ENCODE results near the gene TGM2. TPM values are rescaled to one million over a fixed set of nuclear protein-coding genes. Genes with fewer than 3 reads are reported as not detected.

Gene TGM2
- total RNA-seq, 1 donor from 2014 or later = 92.8 TPM

DNA sequence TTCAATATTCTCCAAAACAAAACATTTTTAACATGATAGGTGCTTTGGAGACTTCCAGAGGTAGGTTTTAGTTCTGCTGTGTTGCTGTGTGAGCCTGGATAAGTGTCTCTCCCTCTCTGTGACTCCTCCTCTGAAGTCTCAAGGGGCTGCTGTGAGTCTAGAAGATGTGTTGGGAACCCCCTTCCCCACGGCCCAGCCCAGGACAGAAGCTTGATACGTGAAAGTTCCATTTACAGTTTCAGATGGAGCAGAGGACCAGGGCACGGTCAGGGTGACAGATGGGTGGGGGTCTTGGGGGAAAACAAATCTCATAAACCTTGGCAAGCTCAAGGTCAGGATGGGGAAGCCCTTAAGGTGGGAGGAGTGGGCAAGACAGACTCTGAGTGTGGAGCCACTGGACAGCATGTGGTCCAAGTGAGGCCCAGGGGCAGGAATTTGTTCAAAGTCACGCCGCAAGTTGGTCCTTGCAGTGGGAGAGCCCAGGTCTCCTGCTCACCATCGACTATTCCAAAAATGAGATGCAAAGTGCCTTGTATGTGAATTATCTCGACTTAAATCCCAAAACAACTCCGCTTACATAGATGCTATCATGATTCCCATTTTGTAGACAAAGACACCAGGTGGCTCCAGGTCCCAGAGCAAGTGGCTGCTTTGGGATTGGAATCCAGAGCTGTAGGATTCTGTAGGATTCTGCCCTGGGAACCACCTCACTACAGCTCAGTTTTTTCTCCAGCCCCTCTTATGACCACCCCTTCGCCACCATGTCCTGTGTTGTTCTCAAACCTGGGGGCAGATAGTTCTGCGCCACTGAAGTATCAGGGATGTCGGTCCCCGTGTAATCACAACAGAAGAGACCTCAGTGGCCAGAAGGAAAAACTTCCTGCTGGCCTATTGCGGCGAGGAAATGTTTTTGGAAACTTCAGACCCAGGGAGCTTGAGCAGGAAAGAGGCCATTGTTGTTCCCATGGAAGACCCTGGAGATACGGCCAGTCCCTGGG lies 1.9 kb downstream of the TGM2 start:
- Histone ChIP-seq H3K4me3 (peak overlapping the region; percentile 54 to 62), H3K9me3 (no peaks in the 10 kb centered on the region), H3K27me3 (no peaks in the 10 kb centered on the region), H3K27ac (peak overlapping the region; percentile 78), H3K36me3 (no peaks in the 10 kb centered on the region), H3K4me1 (peaks cover 68% of the 10 kb centered on the region)
- intact Hi-C loops (cut with DNase I) = no loop called here
- no peak for DNase-seq (ENCODE audit: extremely low spot score in 2 of 2)
- TF ChIP-seq, protein P1, sequence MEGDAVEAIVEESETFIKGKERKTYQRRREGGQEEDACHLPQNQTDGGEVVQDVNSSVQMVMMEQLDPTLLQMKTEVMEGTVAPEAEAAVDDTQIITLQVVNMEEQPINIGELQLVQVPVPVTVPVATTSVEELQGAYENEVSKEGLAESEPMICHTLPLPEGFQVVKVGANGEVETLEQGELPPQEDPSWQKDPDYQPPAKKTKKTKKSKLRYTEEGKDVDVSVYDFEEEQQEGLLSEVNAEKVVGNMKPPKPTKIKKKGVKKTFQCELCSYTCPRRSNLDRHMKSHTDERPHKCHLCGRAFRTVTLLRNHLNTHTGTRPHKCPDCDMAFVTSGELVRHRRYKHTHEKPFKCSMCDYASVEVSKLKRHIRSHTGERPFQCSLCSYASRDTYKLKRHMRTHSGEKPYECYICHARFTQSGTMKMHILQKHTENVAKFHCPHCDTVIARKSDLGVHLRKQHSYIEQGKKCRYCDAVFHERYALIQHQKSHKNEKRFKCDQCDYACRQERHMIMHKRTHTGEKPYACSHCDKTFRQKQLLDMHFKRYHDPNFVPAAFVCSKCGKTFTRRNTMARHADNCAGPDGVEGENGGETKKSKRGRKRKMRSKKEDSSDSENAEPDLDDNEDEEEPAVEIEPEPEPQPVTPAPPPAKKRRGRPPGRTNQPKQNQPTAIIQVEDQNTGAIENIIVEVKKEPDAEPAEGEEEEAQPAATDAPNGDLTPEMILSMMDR (IDR thresholded peaks at IDR 0.05) = no peak
- no peak for TF ChIP-seq POLR2AphosphoS5 (IDR thresholded peaks at IDR 0.05; ENCODE audit: insufficient read depth in 1 of 2, low read depth in 1 of 2)
- TF ChIP-seq POLR2A (IDR thresholded peaks at IDR 0.05) = no peak

DNA sequence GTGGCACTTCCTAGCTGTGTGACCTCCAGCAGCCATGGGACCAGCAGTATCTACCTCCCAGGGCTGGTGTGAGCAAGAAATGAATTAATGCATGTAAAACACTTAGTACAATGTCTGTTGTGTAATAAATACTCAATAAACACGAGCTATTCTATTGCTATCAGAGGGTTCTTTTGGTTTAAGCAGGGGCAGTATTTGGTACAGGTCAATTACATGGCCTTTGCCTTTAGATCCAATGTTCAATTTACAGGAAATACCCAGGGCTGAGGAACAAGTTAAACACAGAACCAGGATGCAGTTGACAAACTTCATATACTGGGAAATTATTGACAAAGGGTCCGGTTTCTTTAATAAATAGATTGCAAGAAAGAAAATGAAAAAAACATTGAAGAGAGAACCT lies 2.9 kb downstream of the TGM2 start:
- H3K4me1 ChIP-seq = peaks cover 68% of the 10 kb centered on the region
- intact Hi-C loops (cut with DNase I) = no loop called here
- no peak overlapping the region for H3K27ac ChIP-seq

DNA sequence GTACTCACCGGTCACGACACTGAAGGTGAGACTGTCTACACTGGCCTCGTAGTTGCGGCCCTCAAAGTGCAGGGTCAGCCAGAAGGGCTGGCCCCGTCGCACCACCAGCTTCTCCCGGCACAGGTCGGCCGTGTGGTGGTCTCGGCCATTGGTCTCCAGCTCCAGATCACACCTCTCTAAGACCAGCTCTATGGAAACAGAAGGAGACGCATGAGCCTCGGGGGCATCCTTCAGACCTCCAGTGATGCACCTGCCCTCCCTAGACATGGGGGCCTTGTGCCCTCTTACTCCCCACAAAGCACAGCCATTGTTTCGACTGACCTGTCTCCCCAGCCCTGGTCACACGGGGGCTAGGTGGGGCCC lies 3.7 kb downstream of the TGM2 start:
- TF ChIP-seq POLR2A (IDR thresholded peaks at IDR 0.05) (no peak), POLR2AphosphoS5 (IDR thresholded peaks at IDR 0.05; ENCODE audit: insufficient read depth in 1 of 2, low read depth in 1 of 2) (no peak)
- TF ChIP-seq, protein P1 (IDR thresholded peaks at IDR 0.05) = no peak
- peaks cover 68% of the 10 kb centered on the region for H3K4me1 ChIP-seq
- intact Hi-C loops (cut with DNase I) = no loop called here

More for the DNA sequence above, 2.9 kb downstream of the TGM2 start:
- no peaks in the 10 kb centered on the region for H3K36me3 ChIP-seq
- no peaks in the 10 kb centered on the region for H3K9me3 ChIP-seq
- no peak for DNase-seq (ENCODE audit: extremely low spot score in 2 of 2)
- no peak for TF ChIP-seq POLR2AphosphoS5 (IDR thresholded peaks at IDR 0.05; ENCODE audit: insufficient read depth in 1 of 2, low read depth in 1 of 2)
- H3K27me3 ChIP-seq = no peaks in the 10 kb centered on the region
- H3K4me3 ChIP-seq = no peak overlapping the region

DNA sequence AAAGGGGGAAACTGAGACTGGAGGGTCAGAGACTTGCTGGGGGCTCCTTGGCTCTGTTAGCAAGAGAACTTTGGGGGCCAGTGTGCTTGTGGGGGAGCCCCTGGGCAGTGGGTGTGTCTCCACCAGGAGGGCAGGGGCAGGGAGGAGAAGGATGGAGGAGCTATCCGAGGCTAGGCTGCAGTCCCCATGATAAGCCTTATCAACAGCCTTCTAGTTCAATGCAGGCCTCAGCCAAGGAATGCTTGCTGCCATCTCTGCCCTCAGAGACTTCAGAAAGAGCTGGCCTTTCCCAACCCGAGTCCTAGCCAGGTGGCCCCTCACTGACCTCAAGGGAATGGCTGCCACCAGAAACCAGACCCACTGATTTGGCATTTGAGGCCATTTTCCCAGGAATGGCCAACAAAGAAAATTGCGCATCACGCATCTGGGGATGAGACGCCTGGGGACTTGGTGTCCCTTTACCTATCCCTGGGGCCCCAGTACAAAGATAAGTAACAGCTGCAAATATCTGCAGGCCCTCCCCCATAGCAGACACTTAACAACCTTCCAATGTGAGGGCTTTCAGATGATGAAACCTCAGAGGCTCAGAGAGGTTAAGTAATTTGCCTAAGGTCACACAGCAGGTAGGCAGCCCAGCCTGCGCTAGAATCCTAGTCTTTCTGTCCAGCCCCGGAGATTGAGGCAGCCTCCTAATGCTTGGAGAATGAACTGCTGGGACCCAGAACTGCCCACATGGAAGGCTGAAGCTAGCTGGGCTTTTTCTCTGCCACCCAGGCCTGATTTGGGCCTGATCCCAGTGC lies 4.9 kb downstream of the TGM2 start:
- H3K36me3 ChIP-seq = no peaks in the 10 kb centered on the region
- intact Hi-C loops (cut with DNase I) = no loop called here
- TF ChIP-seq POLR2A (IDR thresholded peaks at IDR 0.05) = no peak
- TF ChIP-seq POLR2AphosphoS5 (IDR thresholded peaks at IDR 0.05; ENCODE audit: insufficient read depth in 1 of 2, low read depth in 1 of 2) = no peak
- TF ChIP-seq, protein P1 (IDR thresholded peaks at IDR 0.05) = no peak
- no peaks in the 10 kb centered on the region for H3K27me3 ChIP-seq
- no peak for DNase-seq (ENCODE audit: extremely low spot score in 2 of 2)
- H3K9me3 ChIP-seq = no peaks in the 10 kb centered on the region
- peak overlapping the region; percentile 33 for H3K27ac ChIP-seq
- peaks cover 58% of the 10 kb centered on the region for H3K4me1 ChIP-seq
- no peak overlapping the region for H3K4me3 ChIP-seq

More for the DNA sequence above, 3.7 kb downstream of the TGM2 start:
- H3K27me3 ChIP-seq = no peaks in the 10 kb centered on the region
- no peak for DNase-seq (ENCODE audit: extremely low spot score in 2 of 2)
- no peak overlapping the region for H3K27ac ChIP-seq
- H3K9me3 ChIP-seq = no peaks in the 10 kb centered on the region
- no peaks in the 10 kb centered on the region for H3K36me3 ChIP-seq
- H3K4me3 ChIP-seq = no peak overlapping the region

DNA sequence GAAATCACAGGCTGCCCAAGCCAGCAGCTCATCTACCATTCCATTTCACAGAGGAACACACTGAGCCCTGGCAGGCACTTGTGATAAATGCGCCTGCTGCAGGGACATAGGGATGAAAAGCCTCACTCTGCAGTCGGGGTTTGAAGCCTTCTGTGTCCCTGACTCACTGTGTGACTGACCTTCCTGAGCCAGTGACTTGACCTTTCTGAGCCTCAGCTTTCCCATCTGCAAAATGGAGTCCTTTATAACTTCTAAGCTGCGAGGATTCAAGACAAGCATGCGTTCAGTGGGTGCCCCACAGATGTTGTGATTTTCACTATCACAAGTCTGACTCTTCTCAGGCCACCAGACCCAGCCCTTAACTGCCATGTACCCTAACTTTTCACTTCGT lies 5.5 kb downstream of the TGM2 start:
- no peak for DNase-seq (ENCODE audit: extremely low spot score in 2 of 2)
- Histone ChIP-seq H3K9me3 (no peaks in the 10 kb centered on the region), H3K36me3 (no peaks in the 10 kb centered on the region), H3K4me3 (no peak overlapping the region), H3K27ac (peak overlapping the region; percentile 33), H3K4me1 (peaks cover 52% of the 10 kb centered on the region), H3K27me3 (no peaks in the 10 kb centered on the region)
- TF ChIP-seq, protein P1 (IDR thresholded peaks at IDR 0.05) = no peak
- TF ChIP-seq POLR2AphosphoS5 (IDR thresholded peaks at IDR 0.05; ENCODE audit: insufficient read depth in 1 of 2, low read depth in 1 of 2) (no peak), POLR2A (IDR thresholded peaks at IDR 0.05) (no peak)
- intact Hi-C loops (cut with DNase I) = no loop called here
